HL-60 (cell line): Measurements from ENCODE around the gene LAMA4.

Source experiments
- GABPA ChIP-seq: IDR thresholded peaks from 2 replicates; pipeline ENCODE4 v1.6.1; 2012; ENCODE audit warnings: low read depth
- POLR2AphosphoS5 ChIP-seq: IDR thresholded peaks from 2 replicates; pipeline ENCODE4 v1.6.1; 2012; ENCODE audit warnings: low read depth
- SPI1 ChIP-seq: IDR thresholded peaks from 2 replicates; pipeline ENCODE4 v1.6.1; 2012; ENCODE audit warnings: low read depth, mild to moderate bottlenecking, borderline replicate concordance
- TF ChIP-seq, protein P1 (sequence below): IDR thresholded peaks from one replicate; pipeline ENCODE4 v1.5.1; 2011; ENCODE audit warnings: low read length, control low read depth, inconsistent platforms; ENCODE audit not compliant: insufficient read depth
- TF ChIP-seq, protein P2 (sequence below): IDR thresholded peaks from 2 replicates; pipeline ENCODE4 v1.6.1; 2012; ENCODE audit warnings: low read depth; ENCODE audit not compliant: insufficient replicate concordance

GRCh38 chr6:112225691-112226090 is 28.7 kb downstream of the LAMA4 start:
- TF ChIP-seq, protein P1, sequence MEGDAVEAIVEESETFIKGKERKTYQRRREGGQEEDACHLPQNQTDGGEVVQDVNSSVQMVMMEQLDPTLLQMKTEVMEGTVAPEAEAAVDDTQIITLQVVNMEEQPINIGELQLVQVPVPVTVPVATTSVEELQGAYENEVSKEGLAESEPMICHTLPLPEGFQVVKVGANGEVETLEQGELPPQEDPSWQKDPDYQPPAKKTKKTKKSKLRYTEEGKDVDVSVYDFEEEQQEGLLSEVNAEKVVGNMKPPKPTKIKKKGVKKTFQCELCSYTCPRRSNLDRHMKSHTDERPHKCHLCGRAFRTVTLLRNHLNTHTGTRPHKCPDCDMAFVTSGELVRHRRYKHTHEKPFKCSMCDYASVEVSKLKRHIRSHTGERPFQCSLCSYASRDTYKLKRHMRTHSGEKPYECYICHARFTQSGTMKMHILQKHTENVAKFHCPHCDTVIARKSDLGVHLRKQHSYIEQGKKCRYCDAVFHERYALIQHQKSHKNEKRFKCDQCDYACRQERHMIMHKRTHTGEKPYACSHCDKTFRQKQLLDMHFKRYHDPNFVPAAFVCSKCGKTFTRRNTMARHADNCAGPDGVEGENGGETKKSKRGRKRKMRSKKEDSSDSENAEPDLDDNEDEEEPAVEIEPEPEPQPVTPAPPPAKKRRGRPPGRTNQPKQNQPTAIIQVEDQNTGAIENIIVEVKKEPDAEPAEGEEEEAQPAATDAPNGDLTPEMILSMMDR, result no peak
- no peak for TF ChIP-seq GABPA
- no peak for TF ChIP-seq POLR2AphosphoS5
- TF ChIP-seq, protein P2, sequence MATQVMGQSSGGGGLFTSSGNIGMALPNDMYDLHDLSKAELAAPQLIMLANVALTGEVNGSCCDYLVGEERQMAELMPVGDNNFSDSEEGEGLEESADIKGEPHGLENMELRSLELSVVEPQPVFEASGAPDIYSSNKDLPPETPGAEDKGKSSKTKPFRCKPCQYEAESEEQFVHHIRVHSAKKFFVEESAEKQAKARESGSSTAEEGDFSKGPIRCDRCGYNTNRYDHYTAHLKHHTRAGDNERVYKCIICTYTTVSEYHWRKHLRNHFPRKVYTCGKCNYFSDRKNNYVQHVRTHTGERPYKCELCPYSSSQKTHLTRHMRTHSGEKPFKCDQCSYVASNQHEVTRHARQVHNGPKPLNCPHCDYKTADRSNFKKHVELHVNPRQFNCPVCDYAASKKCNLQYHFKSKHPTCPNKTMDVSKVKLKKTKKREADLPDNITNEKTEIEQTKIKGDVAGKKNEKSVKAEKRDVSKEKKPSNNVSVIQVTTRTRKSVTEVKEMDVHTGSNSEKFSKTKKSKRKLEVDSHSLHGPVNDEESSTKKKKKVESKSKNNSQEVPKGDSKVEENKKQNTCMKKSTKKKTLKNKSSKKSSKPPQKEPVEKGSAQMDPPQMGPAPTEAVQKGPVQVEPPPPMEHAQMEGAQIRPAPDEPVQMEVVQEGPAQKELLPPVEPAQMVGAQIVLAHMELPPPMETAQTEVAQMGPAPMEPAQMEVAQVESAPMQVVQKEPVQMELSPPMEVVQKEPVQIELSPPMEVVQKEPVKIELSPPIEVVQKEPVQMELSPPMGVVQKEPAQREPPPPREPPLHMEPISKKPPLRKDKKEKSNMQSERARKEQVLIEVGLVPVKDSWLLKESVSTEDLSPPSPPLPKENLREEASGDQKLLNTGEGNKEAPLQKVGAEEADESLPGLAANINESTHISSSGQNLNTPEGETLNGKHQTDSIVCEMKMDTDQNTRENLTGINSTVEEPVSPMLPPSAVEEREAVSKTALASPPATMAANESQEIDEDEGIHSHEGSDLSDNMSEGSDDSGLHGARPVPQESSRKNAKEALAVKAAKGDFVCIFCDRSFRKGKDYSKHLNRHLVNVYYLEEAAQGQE, result no peak
- no peak for TF ChIP-seq SPI1
